Measurements from ENCODE around the gene PTGIS.

Gene PTGIS

GRCh38 chr20:49595811-49596561 is 28.0 kb upstream of the PTGIS start:
- no peak for DNase-seq (ENCODE audit: low spot score)

- DNase-seq (ENCODE audit: low spot score), result no peak
Measured at GRCh38 chr20:49595346-49595745, 27.4 kb upstream of the PTGIS start.

DNA sequence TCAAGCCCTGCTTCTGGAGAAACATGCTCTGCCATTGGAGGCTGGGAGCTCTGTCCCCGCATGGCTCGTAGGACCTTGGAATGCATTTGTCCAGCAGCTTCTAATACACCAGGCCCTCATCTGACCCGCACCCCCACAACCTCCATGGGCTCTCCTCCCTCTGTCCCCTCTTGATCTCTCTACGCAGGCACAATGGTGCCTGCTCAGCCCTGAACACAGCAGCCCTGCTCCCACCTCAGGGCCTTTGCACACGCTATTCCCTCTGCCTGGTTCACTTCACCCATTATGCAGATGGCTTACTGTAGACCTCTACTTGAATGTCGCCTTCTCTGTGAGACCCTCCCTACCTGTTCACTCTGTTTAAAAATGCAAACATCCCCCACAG is 27.0 kb upstream of the PTGIS start:
- no peak for DNase-seq (ENCODE audit: low spot score)

DNA sequence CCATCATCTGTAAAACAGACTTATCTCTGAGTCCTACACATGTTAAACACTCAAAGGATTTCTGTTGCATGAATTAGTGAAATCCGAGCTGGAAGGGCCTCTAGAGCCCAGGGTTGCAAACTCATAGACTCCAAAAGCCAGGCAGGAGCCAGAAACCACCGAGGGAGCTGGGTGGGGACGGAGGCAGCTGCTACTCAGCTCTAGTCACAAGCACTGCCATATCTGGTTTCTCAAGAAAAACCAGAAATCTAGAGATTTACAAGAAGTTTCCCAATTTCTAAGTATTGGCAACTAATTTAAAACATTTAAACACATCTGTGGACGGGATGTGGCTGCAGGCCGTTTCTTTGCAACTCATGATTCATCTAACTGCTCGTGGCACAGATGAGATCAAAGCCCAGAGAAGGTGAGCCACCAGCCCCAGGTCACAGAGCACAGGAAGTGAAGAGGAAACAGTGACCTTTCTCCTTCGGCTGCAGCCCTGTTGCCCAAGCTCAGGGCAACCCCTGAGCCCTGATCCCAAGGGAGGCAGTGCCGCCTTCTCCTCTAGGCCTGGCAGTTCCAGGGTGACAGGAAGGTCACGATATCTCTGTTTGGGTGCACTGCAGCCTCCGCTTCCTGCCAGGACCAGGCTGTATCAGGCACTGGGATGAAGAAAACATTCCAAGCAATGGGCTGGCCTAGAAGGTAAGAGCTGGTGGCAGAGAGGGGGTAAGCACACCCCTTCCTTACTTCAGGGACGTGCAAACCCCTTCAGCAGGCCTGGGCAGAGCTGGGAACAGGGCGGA is 26.4 kb upstream of the PTGIS start:
- DNase-seq (ENCODE audit: low spot score), result no peak

DNA sequence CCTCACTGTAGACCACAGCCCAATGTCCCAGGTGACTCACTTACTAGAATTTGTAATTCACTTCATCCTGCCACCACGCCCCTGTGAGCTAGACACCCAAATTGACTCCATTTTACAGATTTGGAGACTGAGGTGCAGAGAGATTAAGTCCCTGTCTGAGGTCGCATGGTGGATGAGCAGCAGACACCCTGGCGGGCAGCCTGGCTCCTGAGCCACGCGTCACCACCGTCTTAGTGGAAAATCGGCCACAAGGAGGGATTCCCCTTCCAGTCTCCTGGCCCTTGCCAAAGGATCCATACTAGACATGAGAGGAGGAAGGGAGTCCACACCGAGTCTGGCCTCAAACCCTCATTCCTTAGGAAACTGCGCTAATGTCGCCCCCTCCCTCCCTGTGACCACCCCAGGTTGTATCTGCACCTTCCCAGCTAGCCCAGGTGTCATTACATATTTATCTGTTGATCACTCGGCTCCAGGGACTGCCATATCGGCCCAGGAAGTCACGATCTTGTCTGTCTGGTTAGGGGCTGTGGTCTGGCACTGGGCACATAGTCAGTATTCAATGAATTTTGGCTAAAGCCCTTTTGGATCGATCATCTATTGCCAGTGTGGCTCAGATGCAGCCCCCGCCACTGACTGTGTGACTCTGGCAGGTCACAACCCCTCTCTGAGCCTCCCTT is 25.7 kb upstream of the PTGIS start:
- no peak for DNase-seq (ENCODE audit: low spot score)

DNA sequence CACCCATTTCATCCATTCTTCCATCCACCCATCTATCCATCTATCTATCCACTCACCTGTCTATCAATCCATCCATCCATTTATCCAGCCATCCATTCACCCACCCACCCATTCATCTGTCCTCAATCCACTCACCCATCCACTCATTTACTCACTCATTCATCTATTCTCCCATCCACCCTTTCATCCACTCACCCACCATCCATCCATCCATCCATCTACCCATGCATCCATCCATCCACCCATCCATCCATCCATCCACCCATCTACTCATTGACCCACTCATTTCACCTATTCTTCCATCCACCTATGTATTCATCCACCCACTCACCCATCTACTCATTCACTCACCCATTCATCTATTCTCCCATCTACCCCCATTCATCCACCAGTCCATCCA is 24.2 kb upstream of the PTGIS start:
- DNase-seq (ENCODE audit: low spot score), result no peak

GRCh38 chr20:49591217-49591865 is 23.4 kb upstream of the PTGIS start:
- DNase-seq (ENCODE audit: low spot score), result no peak

GRCh38 chr20:49590163-49591017 is 22.5 kb upstream of the PTGIS start:
- no peak for DNase-seq (ENCODE audit: low spot score)

DNA sequence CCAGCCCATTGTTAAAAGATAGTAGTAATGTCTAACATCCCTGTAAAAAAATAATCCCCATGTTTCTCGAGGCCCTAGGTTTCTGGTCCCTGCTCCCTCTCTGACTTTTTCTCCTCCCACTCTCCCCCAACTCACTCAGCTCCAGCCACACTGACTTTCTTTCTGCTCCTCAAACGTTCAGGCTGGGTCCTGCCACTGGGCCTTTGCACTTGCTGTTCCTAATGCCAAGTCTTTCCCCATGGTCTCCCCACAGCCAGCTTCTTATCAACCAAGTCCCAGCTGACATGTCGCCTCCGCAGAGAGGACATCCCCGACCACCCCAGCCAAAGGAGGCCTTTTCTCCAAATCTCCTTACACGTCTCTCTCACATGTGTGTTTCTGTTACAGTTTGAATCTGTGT is 21.8 kb upstream of the PTGIS start:
- DNase-seq (ENCODE audit: low spot score), result no peak

DNA sequence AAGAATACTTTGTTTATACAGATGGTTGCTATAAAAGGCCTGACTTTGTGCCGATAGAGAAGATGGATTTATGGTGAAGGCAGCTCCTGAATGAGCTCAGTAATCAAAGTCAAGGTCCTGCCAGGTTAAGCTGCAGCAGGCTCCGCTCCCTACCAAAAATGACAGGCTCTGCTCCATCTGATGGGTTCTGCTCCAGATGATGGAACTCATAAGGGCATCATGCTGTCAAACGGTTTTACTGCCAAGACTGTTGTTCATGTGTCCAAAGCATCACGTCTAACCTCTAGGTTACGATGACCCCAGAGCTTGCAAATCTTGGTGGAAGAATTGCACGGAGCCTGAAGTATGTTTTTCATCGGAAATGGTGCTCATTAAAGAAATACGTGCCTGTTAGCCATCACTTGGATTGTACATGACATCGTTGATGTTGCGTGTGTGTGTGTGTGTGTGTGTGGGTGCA is 19.2 kb upstream of the PTGIS start:
- DNase-seq (ENCODE audit: low spot score), result no peak

DNA sequence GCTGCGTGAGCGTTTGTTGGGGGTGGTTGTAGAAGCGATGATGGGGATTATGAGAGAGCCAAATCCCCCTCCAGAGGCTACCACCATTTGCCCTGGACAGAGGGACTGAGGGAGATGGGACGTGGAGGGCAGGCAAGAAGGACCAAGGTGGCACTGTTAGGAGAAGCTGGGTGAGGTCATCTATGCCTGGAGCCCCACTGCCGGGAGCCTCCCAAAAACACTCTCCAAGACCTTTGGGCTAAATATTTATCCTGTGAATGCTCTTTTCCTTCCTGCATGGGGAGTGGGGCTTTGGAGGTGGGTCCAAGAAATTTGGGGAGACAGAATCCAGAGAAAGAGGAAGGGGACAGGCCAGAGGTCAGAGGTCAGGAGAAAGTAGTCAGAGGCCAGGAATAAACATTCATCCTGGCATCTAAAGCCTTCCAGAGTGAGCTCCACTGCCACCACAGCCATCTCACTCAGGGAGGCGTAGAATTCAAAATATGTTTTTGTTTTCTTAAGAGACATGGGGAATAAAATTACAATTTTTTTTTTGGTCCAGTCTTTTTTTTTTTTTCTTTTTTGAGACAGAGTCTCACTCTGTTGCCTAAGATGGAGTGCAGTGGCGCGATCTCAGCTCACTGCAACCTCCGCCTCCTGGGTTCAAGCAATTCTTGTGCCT is 17.8 kb upstream of the PTGIS start:
- no peak for DNase-seq (ENCODE audit: low spot score)

GRCh38 chr20:49584418-49585382 is 16.8 kb upstream of the PTGIS start:
- DNase-seq (ENCODE audit: low spot score), result no peak

DNA sequence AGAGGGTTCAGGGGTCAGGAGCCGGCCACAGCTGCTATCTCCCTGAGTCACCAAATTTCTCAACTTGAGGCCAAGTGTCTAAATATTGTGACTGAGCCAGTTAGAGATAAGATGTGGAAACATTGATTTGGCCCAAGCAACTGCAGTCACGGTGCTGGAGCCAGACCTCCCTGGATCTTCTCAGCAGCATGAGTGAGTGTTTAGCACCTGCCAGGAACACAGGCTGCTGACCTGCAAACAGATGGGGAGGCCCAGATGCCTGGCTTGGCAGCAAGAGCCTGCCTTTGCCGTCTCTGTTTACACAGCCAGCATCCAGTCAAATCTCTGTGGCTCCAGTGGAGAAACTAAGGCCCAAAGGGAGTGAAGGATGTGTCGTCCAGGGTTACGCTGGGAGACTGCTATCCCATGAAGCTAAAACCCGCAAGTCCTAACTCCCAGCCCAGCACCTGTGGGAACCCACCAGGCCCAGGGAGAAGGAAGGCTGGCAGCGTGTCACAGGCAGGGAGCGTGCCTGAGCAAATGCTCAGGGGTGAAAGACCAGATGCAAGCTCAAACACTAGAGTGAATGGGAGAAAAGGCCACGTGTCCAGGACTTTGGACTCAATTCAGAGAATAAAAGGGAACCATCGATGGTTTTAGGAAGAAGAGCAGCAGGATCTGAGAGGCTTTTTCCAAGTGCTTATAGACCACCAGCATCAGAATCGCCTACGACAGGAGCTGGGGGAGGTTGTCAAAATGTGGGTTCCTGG is 15.9 kb upstream of the PTGIS start:
- peak; percentile 75 for DNase-seq (ENCODE audit: low spot score)

GRCh38 chr20:49583343-49583668 is 15.4 kb upstream of the PTGIS start:
- DNase-seq (ENCODE audit: low spot score), result no peak

GRCh38 chr20:49582413-49583334 is 14.7 kb upstream of the PTGIS start:
- no peak for DNase-seq (ENCODE audit: low spot score)

DNA sequence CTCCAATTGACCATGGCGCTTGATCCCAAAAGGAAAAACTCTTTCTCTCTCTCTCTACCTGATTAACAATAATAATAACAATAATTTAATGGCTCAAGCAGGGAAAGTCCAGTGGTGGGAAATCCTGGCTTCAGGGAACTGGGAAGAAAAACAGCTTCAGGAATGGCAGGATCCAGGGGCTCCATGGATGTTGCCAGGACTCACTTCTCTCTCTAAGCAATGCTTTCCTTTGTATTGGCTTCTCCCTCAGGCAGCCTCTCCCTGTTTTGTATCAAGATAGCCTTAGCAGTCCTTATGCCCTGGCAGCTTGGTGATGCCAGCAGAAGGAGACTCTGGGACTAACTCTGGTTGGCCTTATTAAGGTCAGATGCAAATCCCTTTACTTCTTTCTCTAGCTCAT is 13.5 kb upstream of the PTGIS start:
- no peak for DNase-seq (ENCODE audit: low spot score)

DNA sequence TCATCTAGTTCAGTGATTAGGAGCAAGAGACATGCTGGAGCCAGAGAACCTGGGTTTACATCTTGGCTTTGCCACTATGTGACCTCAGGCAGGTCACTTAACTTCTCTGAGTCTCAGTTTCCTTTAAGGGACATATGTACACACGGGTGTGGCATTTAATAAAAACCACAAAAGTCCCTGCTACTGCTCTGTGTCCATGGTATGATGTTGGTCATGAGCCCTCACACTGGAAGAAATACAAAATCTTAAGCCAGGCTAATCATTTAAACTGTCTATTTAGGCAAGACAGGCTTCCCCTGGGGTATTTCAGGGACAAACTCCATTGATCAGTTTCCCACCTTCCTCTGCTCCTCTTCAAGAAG is 12.9 kb upstream of the PTGIS start:
- no peak for DNase-seq (ENCODE audit: low spot score)

Measured in SK-N-DZ (cell line).